Stimulated activated CD4-positive, alpha-beta T cell treated with anti-CD3 and anti-CD28 coated beads, TNF-alpha, amount 100 ng/mL, for 48 hours (primary cell): Measurements from ENCODE around the gene PGRMC2.

ENCODE experiments used
- DNase-seq, 3 donors: peaks; one replicate each; pipeline ENCODE4 v3.0.0-alpha.2; 2020; ENCODE audit warnings: low read depth in 3 of 3

PGRMC2 gene

DNA sequence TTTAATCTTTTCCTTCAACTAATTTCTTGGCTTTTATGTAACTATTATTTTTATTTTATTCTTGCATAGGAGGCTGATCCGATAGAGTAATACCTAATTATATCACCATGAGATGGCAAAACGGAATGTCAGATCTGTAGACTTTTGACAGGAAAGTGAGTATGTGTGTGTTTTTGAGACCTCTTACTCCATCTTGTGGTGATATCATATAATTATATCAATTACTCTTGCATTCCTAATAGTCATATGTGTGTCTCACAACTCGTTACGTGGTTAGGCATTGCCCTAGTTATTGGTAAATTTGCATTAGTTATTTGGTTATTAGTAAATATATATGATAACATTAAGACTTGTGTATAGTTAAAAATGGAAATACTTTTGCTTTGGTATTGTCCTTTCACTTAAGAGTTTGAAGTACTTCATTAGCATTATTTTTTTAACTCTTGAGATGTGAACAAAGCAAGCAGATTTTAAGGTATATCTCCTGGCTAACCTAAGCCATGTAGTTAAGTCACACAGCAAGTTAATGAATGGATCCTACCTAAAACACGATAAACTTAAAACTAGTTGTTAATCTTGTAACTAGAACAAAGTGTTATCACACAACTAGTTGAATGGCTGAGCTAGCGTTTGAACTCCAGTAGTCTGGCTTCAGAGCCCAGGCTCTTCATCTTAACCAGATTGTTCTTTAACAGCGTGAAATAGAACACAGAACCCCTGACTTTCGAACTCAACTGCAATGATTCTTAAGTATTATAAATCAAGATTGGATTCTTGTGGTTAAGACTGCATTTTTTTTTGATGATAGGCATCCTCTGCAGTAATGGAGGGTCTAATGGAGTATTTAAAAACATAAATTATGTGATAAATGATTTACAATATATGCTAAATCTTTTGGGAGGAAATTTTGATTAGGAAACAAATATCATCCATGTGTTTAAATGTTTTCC lies 67.1 kb downstream of the PGRMC2 start:
- DNase-seq: no peak
